IPS-NIHi11 (cell line): ENCODE results near the gene EXT2.

ENCODE experiments used
- DNase-seq: peaks from one replicate; pipeline ENCODE4 v3.0.0; 2012; ENCODE audit warnings: mixed read lengths, low spot score

The EXT2 gene

GRCh38 chr11:44203270-44204043, 108.0 kb downstream of the EXT2 start:
- DNase-seq: no peak

GRCh38 chr11:44205352-44205751, 109.9 kb downstream of the EXT2 start:
- no peak for DNase-seq

GRCh38 chr11:44205836-44206235, 110.4 kb downstream of the EXT2 start:
- no peak for DNase-seq

- DNase-seq: no peak
These were observed 111.8 kb downstream of the EXT2 start for GRCh38 chr11:44207292-44207691.

GRCh38 chr11:44208976-44209603, 113.6 kb downstream of the EXT2 start:
- DNase-seq: no peak

GRCh38 chr11:44212128-44212527, 116.7 kb downstream of the EXT2 start:
- DNase-seq: no peak

- no peak for DNase-seq
These were observed 117.7 kb downstream of the EXT2 start for GRCh38 chr11:44213148-44213547.

- DNase-seq: no peak
These were observed 122.0 kb downstream of the EXT2 start for GRCh38 chr11:44217432-44217831.

- no peak for DNase-seq
These were observed 124.6 kb downstream of the EXT2 start for GRCh38 chr11:44219830-44220796.

GRCh38 chr11:44221456-44221855, 126.0 kb downstream of the EXT2 start:
- DNase-seq: no peak

- no peak for DNase-seq
These were observed 126.5 kb downstream of the EXT2 start for GRCh38 chr11:44221992-44222391.

GRCh38 chr11:44223238-44223637, 127.8 kb downstream of the EXT2 start:
- no peak for DNase-seq

- no peak for DNase-seq
These were observed 129.5 kb downstream of the EXT2 start for GRCh38 chr11:44224867-44225501.

- DNase-seq: no peak
These were observed 131.0 kb downstream of the EXT2 start for GRCh38 chr11:44226490-44226889.

GRCh38 chr11:44226945-44227344, 131.5 kb downstream of the EXT2 start:
- DNase-seq: no peak

GRCh38 chr11:44228379-44228778, 132.9 kb downstream of the EXT2 start:
- DNase-seq: no peak

- DNase-seq: no peak
These were observed 133.6 kb downstream of the EXT2 start for GRCh38 chr11:44229098-44229497.

GRCh38 chr11:44229624-44230023, 134.1 kb downstream of the EXT2 start:
- no peak for DNase-seq

GRCh38 chr11:44235765-44236201, 140.3 kb downstream of the EXT2 start:
- no peak for DNase-seq

- no peak for DNase-seq
These were observed 140.8 kb downstream of the EXT2 start for GRCh38 chr11:44236296-44236695.

- no peak for DNase-seq
These were observed 141.7 kb downstream of the EXT2 start for GRCh38 chr11:44237156-44237555.

GRCh38 chr11:44241851-44242250, 146.4 kb downstream of the EXT2 start:
- DNase-seq: no peak
